HEK293T (cell line): ENCODE measurements around the gene FERMT1.

Source experiments
- ARNT ChIP-seq: fragments of 450-650 bp; IDR thresholded peaks from 2 replicates; pipeline ENCODE4 v1.6.1; 2017; ENCODE audit warnings: mild to moderate bottlenecking
- BHLHE40 ChIP-seq: fragments of 450-650 bp; IDR thresholded peaks from 2 replicates; pipeline ENCODE4 v1.6.1; 2016; ENCODE audit warnings: mild to moderate bottlenecking, moderate library complexity, borderline replicate concordance
- FOXM1 ChIP-seq: fragments of 450-650 bp; IDR thresholded peaks from 2 replicates; pipeline ENCODE4 v1.6.1; 2017; ENCODE audit warnings: mild to moderate bottlenecking, borderline replicate concordance
- NFRKB ChIP-seq: fragments of 450-650 bp; IDR thresholded peaks from 2 replicates; pipeline ENCODE4 v1.6.1; 2016; ENCODE audit warnings: mild to moderate bottlenecking, moderate library complexity
- SP1 ChIP-seq: fragments of 450-650 bp; IDR thresholded peaks from 2 replicates; pipeline ENCODE4 v1.6.1; 2017
- TARDBP ChIP-seq: fragments of 450-650 bp; IDR thresholded peaks from 2 replicates; pipeline ENCODE4 v1.6.1; 2016

GRCh38 chr20:6126846-6127245, 4.0 kb upstream of the FERMT1 start:
- TF ChIP-seq BHLHE40 (no peak), NFRKB (no peak), TARDBP (no peak), FOXM1 (no peak), SP1 (no peak), ARNT (no peak)
